Peyer's patch (tissue), 4 donors: ENCODE measurements around the gene PLA2G4C. TPM values are rescaled to one million over a fixed set of nuclear protein-coding genes. Genes with fewer than 3 reads are reported as not detected.
"Not testable (repeated sequence)": the region's sequence is repeated elsewhere in the genome, so short reads cannot be mapped to it uniquely, and the experiment has no call there.

Experiments used
- DNase-seq, 3 donors: peaks; one replicate each; pipeline ENCODE4 v3.0.0-alpha.2; 2017 to 2019
- H3K27ac ChIP-seq, 4 donors: fragments of 200-600 bp; sonication (generic); one replicate each; pipeline ENCODE4 v1.5.1; 2016 to 2019
- H3K27me3 ChIP-seq, 2 donors: fragments of 200-600 bp; sonication (generic); one replicate each; pipeline ENCODE4 v1.5.1; 2019
- H3K36me3 ChIP-seq, 3 donors: fragments of 200-600 bp; sonication (generic); one replicate each; pipeline ENCODE4 v1.5.1; 2016 to 2019
- H3K4me1 ChIP-seq, 4 donors: fragments of 200-600 bp; sonication (generic); one replicate each; pipeline ENCODE4 v1.5.1; 2016 to 2019
- H3K4me3 ChIP-seq, 4 donors: fragments of 200-600 bp; sonication (generic); 1 replicate in 3 of 4; 2 replicates in 1 of 4; pipeline ENCODE4 v1.5.1; 2016 to 2019; ENCODE audit warnings: mild to moderate bottlenecking in 1 of 4
- H3K9me3 ChIP-seq, 4 donors: fragments of 200-600 bp; sonication (generic); one replicate each; pipeline ENCODE4 v1.5.1; 2016 to 2019; ENCODE audit warnings: mild to moderate bottlenecking in 1 of 4
- CTCF ChIP-seq, 6 experiments: fragments of 450-650 bp in 4 of 6; fragments of 200-600 bp in 2 of 6; sonication (generic) in 1 of 6; IDR thresholded peaks; one replicate each; pipeline ENCODE4 v1.5.1; 2017 to 2019; ENCODE audit warnings: antibody characterized with exemption in 6 of 6, mild to moderate bottlenecking in 3 of 6, moderate library complexity in 1 of 6
- POLR2A ChIP-seq, 2 donors: fragments of 450-650 bp; IDR thresholded peaks; one replicate each; pipeline ENCODE4 v1.5.1; 2017; ENCODE audit warnings: antibody characterized with exemption in 2 of 2, mild to moderate bottlenecking in 2 of 2, moderate library complexity in 2 of 2
- total RNA-seq, 4 donors: library from RNA; depleted of rRNA; stranded (reverse); fragments of >200 nt; gene quantifications; one replicate each; pipeline ENCODE4 v1.1.0, GENCODE V29; 2016

Gene PLA2G4C
- total RNA-seq, 4 donors from 2014 or later: 7.6 to 26.9 (median 18.3) TPM

GRCh38 chr19:48094129-48094854 is 16.3 kb downstream of the PLA2G4C start:
- H3K27me3 ChIP-seq: no peaks in the 10 kb centered on the region
- H3K9me3 ChIP-seq: no peaks in the 10 kb centered on the region
- no peak overlapping the region for H3K27ac ChIP-seq
- no peak for DNase-seq
- peaks cover 0 to 4% (median 0%) of the 10 kb centered on the region in 4 donors for H3K4me1 ChIP-seq
- peaks cover 0 to 4% (median 0%) of the 10 kb centered on the region in 3 donors for H3K36me3 ChIP-seq
- no peak overlapping the region for H3K4me3 ChIP-seq
- TF ChIP-seq POLR2A (IDR thresholded peaks at IDR 0.05) (no peak), CTCF (IDR thresholded peaks at IDR 0.05) (no peak)

GRCh38 chr19:48091111-48091718 is 19.4 kb downstream of the PLA2G4C start:
- H3K4me1 ChIP-seq, H3K4me3 ChIP-seq, H3K36me3 ChIP-seq, H3K27me3 ChIP-seq, DNase-seq, H3K27ac ChIP-seq, H3K9me3 ChIP-seq: not testable (repeated sequence)

DNA sequence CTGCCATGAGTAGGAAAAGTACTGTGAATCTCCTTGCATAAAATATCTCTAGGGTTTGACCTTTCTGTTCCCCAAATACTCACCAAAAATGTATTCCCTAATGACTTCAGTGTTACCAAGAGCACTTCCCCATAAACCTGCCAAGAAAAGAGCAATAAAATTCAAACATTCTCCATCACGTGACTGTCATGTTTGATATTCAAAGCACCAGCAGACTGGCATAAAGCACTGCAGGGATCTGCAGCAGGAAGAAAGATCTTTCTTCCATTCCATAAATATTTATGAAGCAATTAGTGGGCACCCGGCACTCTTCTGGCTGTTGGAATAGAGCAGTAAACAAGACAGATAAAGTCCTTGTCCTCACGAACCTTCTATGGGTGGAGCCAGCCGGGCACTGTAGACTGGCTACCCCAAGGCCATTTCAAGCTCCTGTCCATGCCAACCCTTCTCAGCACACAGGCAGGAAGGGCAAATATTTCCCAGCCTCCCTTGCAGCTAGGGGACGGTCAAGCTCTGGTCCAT is 20.3 kb downstream of the PLA2G4C start:
- H3K27ac ChIP-seq: no peak overlapping the region

DNA sequence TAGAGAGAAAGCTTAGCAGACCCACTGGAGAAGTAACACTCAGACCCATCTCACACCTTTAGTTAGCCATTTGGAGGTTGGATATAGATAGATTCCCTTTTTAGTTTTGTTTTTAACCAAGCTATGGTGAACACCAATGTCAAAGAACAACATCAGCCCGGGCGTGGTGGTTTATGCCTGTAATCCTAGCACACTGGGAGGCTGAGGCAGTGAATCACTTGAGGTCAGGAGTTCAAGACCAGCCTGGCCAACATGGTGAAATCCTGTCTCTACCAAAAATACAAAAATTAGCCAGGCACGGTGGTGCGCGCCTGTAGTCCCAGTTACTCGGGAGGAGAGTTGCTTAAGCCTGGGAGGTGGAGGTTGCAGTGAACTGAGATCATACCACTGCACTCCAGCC is 21.6 kb downstream of the PLA2G4C start:
- DNase-seq, H3K27me3 ChIP-seq, H3K4me1 ChIP-seq, H3K27ac ChIP-seq, H3K4me3 ChIP-seq, H3K36me3 ChIP-seq, H3K9me3 ChIP-seq: not testable (repeated sequence)

More for the DNA sequence above, 20.3 kb downstream of the PLA2G4C start:
- Histone ChIP-seq H3K4me1 (peaks cover 0 to 4% (median 0%) of the 10 kb centered on the region in 4 donors), H3K4me3 (no peak overlapping the region), H3K36me3 (peaks cover 0 to 4% (median 0%) of the 10 kb centered on the region in 3 donors), H3K27me3 (no peaks in the 10 kb centered on the region), H3K9me3 (no peaks in the 10 kb centered on the region)
- DNase-seq: no peak
- TF ChIP-seq CTCF (IDR thresholded peaks at IDR 0.05): no peak
- TF ChIP-seq POLR2A (IDR thresholded peaks at IDR 0.05): no peak

- no peak for DNase-seq
- H3K4me3 ChIP-seq: no peak overlapping the region
- no peaks in the 10 kb centered on the region for H3K36me3 ChIP-seq
- H3K9me3 ChIP-seq: peaks cover 0 to 6% (median 0%) of the 10 kb centered on the region in 4 donors
- no peak overlapping the region for H3K27ac ChIP-seq
- H3K4me1 ChIP-seq: peaks cover 0 to 4% (median 0%) of the 10 kb centered on the region in 4 donors
- TF ChIP-seq POLR2A (IDR thresholded peaks at IDR 0.05) (no peak), CTCF (IDR thresholded peaks at IDR 0.05) (no peak)
- H3K27me3 ChIP-seq: no peaks in the 10 kb centered on the region
Observed at GRCh38 chr19:48085904-48086864, 24.4 kb downstream of the PLA2G4C start.

DNA sequence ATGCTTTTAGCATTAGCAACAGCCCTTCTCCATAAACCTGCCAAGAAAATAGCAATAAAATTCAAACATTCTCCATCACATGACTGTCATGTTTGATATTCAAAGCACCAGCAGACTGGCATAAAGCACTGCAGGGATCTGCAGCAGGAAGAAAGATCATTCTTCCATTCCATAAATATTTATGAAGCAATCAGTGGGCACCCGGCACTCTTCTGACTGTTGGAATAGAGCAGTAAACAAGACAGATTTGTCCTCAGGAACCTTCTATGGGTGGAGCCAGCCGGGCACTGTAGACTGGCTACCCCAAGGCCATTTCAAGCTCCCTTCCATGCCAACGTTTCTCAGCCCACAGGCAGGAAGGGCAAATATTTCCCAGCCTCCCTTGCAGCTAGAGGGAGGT is 25.5 kb downstream of the PLA2G4C start:
- Histone ChIP-seq H3K9me3 (peaks cover 0 to 6% (median 0%) of the 10 kb centered on the region in 4 donors), H3K4me1 (no peaks in the 10 kb centered on the region), H3K27me3 (no peaks in the 10 kb centered on the region), H3K4me3 (no peak overlapping the region), H3K27ac (no peak overlapping the region), H3K36me3 (no peaks in the 10 kb centered on the region)
- no peak for DNase-seq
- TF ChIP-seq CTCF (IDR thresholded peaks at IDR 0.05) (no peak), POLR2A (IDR thresholded peaks at IDR 0.05) (no peak)
